HG03139 (cell line): Measurements from ENCODE around the gene SPATS2L.
"Not testable (repeated sequence)": the region's sequence is repeated elsewhere in the genome, so short reads cannot be mapped to it uniquely, and the experiment has no call there.

Experiments used
- ATAC-seq: cut with Tn5 transposase; IDR thresholded peaks from one replicate; pipeline ENCODE4 v1.9.1; 2021; ENCODE audit not compliant: unreplicated experiment

Gene SPATS2L

DNA sequence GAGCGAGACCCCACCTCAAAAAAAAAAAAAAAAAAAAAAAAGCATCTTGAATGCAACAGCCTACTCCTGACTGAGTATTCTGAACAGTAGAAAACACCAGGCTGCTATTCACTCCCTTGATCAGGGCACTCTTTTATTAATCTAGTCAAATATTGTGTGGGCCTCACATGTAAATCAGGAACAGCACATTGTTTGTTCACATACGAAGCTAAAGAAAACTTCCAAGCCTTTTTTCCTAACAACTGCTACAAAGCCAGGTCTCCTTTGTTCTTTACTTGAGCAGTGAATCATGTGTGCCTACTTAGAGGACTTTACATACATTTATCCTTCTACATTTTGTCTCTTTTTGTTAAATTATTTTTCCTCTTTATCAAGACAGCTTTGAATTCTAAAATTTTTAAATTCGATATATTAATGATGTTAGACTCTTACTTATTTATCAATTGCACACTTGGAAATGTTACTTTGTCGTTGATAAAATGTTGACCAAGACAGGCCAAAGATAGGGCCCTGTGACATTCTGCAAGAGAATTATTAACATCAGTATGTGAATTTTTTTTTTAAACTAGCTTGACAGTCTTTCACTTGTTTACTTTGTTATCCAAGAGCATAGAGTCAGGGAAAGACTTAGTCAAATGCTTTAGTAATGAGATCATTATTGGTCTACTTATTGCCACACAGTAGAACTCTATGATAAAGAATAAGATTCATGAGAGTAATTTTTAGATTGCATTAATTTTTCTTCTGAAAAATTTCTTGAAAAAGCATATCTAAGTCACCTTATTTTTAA, 13.2 kb downstream of the SPATS2L start:
- no peak for ATAC-seq

DNA sequence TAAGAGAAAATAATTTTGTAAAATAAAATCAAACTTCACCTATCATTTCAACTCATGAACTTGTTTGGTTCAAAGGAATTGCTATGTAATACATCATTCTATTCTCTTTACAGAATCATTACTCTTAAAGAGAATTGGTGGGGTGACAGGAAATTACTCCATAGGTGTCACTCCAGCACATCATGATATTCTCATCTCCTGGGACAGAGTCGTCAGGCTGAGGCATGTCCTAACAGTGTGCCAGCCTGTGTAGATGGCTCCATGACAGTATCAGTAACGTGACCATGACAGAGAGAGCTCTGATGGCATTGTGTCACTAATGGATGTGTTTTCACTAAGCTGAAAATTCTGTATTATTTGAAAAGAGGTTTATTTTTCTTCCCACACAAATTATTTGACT, 13.9 kb downstream of the SPATS2L start:
- no peak for ATAC-seq

DNA sequence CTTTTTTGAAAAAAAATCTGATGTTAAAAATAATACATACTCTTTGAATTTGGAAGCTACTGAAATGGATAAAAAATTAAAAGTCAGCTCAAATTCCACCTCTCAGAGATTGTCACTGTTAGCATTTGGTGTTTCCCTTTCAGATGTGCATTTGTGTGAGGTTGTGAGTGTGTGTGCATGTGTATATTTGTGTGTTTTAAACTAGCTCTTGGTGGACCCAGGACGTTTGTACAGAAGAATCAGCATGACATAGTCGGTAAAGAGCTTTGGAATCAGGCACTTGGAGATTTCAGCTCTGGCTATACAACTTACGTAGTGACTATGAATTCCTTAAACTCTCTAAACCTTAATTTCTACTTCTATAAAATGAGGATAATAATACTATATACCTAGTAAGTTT, 14.5 kb downstream of the SPATS2L start:
- ATAC-seq, result no peak

DNA sequence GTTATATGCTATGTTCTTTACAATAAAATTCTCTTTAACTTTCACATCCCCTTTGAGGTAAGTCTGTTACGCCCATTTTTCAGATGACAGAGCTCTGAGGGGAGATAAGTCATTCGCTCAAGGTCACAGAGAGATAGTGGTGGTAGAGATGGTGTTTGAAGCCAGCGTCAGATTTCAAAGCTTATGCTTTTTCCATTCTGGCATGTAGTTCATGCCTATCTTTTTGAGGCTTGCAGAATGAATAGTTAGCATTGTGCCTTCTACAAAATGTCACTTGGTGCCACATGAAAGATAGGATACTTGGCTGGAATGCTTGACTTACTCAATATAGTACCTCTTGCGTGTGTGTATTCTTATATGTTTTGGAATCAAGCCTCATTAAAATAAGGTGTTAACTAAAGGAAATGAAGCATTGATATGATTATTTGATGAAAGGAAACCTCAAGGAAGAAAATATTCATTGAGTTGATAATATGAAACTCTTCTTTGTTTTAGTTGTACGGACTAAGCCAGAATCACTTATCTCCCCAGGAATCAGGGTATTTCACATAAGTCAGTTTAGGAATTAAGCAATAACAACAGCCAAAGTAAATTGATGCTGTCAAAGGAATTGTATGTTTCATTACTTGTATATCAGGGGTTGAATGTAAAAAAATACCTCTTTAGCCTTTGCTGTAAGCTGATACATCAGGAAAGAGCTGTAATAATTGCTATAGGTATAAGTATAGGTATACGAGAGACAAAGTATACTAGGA, 15.5 kb downstream of the SPATS2L start:
- no peak for ATAC-seq

DNA sequence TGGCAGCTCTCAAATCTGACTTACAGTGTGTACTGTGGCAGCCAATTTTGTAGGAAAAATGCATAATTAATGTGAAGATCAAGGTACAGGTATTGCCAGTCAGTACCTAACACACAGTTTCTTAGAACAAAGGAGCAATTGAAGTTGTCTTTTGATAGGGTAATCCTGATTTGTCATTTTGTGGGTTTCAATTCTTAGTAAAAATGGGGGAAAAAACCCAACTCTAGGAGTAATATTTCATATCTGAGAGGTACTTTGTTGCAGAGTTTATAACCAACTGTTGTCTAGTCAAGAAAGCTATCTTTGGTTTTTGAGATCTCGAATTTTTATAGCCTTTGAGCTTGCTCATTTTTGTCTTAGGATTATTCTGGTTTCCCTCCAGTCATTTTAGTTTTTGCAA, 16.1 kb downstream of the SPATS2L start:
- no peak for ATAC-seq

DNA sequence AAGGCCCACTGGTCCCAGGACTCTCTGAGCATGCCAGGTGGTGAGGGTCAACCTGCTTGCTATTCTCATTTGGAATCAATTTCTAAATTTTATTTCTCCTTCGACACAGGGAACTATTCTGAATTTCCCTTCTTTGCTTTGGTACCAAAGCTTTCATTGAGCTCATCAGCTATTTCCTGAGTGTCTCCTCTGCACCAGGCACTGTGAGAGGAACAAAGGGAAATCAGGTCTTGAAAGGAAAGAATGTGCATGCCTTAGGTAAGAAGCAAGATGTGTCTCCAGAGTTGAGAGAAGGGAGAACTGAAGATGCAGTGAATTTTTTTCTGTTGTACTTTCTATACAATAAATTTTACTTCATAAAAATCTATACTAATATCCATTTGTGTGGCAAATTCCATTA, 17.9 kb downstream of the SPATS2L start:
- ATAC-seq, result no peak

DNA sequence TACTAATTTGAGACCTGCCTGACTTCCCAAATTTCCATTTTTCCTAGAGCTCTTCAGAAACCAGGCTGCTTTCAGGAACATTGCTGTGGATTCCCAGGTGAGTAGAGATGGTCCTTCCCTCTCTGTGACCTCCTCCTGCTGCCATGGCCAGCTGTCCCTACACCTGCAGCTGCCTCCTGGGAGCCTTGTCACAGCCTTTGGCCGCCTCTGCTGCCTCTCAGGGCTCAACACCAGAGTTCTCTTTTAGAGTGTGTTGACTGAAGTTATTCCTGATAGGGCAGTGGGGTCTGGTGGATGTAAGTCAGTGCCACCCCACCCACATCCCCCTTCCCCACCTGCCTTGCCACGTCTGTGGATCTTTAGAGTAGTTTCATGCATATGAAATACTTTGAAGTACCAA, 22.9 kb downstream of the SPATS2L start:
- no peak for ATAC-seq

DNA sequence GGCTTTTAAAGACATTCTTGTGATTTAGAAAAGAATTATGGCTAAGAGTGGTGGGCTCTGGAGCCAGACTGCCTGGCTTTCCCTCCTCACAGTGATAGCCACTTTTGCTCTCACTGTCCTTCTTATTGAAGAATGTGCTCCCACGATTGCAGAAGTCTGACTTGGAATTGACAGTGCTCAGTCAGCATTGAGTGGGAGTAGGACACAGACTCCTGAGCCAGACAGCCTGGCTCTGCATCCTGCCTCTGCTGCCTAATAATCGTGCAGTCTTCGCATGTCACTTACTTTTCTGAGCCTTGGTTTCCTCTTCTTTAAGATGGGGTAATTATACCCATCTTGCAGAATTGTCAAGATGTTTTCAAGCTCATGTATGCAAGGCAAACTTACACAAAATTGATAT, 23.3 kb downstream of the SPATS2L start:
- ATAC-seq, result no peak

DNA sequence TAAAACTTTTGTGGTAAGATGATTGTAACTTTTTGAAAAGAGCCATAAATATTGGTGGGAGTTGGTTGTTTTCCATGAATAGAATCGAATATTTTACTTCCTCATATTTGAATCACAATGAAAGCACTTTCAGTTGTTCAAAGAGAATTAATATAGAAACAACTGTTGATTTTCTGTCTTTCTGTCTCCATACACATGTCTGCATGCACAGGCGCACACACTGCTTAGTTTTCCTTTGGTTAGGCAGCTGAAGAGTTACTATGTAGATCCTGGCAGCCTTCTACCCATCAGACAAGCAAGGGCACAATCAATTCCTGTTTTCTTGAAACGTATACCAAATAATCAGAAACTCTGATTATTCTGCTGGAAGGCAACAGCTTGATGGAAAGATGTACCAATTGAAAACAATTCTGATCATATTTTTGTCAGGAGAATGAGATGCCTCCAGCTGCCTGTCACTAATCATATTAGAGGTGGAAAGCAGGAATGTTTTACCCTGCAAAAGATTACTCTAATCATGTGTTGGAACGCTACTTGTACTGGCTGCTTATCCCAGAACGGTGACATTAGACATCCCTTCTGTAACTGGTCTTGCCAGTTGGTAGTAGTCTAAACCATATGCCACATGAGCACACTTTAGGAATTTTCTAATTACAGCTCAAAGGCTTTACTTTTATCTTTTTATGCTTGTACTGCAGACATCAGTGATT, 24.0 kb downstream of the SPATS2L start:
- no peak for ATAC-seq

DNA sequence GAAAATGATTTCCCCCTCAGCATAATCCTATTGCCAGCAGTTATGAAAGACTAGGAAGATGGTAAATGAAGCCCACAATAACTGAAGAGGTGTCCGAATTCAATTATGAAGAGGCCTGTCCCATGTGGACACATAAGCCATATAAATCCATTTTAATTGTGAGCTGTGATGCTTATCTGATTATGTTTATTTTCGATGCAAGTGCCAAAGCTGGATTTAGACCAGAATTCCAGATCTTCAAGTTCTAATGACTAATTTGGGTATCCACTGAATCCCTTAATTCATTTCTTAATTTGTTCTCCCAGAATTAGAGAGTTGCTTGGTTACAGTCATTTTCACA, 24.5 kb downstream of the SPATS2L start:
- no peak for ATAC-seq

DNA sequence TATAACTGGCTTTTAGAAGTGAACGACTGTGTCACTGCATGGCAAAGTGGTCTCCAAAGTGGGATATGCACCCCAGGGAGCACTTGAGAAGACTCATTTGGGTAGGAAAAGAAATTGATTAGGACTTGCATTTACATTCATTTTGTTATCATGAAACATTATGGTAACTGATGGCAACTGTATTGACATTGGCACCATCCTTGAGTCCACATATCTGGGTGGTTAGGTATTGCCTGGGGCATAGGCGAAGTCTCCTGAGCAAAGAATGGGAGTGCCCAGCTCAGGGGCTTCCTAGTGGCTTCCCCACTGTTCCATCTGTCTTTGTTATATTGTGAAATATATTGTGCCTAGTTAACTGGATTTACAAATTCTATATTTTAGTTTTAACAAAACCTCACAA, 29.2 kb downstream of the SPATS2L start:
- ATAC-seq, result no peak

DNA sequence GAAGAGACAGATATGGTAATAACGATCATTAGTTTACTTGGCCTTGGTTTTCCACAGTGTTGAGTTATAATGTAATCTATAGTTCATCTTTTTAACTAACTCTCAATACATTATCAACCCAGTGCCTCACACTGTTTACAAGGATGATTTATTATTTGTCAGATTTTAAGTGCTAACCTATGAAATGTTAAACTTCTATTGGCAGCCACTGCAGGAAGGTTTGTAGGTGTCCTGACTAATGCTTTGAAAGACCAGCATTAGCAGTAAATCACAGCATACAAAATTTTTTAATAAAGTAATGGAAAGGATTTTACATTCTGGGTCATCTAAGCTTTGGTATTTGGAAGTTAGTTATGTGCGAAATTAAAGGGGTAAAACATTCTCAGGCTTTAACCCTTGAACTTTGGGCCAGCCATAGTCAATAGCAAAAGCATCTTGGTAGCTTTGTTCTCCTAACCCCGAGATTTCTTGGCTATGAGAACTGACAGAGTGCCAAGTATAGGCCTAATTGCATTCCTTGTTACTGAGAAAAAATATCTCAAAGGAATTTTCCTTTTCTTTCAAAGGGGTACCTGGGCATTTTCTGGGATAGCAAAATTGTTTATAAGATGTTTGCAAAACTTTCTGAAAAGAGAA, 30.6 kb downstream of the SPATS2L start:
- ATAC-seq, result no peak

DNA sequence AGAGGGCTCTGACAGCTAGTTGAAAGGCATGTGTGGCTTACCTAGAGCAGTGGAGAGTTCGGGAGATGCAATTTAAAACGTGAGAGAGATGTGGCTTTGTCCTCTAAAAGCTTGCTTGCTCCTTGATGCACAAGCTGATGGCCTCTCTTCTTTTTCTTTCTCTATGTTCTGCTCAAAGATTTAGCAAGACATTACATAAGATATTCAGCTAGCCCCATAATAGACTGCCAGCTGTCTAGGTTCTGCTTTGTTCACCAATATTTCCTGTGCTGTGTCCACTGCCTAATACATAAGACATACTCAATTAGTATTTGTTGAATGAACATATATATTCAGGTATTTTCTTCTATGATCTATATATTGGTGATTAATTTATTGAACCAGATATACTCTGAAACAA, 31.1 kb downstream of the SPATS2L start:
- no peak for ATAC-seq

DNA sequence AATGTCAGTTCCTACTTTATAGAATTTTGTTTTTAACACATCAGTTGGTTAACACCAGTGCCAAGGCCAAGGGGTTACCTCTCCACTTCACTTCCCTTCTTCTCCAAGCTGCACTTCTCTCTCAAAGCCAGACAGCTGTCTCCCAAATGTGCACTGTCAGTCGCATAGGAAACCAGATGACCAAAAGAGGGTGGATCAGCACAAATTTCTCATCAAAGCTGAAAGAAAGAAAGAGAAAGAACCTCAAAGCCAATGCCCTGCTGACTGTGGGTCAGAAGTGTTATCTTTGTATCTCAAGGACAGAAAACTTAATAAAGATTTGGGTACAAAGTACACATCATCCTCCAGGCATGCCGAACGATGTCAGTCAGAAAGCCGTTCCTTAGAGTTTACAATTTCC, 32.2 kb downstream of the SPATS2L start:
- ATAC-seq, result no peak

DNA sequence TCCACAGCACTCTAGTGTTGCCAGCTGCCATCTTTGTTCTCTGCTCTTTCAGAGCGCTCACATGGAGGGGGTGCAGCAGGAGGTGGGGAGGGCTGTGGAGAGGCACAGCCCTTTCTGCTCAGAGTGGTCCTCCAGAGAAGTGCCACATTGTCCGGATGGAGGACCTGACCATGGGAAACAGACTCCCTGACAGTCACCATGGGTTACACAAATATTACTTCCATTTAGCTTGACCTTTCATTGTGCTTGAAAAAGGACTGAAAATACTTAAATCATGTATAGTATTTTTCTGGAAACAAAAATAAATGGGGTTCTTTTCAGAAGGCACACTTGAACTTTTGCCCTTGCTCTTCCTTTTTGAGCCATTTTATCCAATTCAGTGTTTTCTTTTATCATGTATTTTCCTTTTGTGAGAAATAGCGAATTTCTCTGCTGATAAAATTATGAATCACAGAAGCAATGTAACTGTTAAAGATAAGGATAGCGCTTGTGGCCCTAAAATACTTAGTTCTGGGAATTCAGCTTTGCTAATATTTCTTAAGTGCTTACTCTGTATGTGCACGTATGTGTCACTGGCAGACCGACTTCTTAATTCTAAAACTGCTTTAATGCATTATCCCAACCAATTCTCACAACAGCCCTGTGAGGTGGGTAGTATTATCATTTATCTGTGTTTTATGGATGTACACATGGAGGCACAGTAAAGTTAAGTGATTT, 34.2 kb downstream of the SPATS2L start:
- no peak for ATAC-seq

DNA sequence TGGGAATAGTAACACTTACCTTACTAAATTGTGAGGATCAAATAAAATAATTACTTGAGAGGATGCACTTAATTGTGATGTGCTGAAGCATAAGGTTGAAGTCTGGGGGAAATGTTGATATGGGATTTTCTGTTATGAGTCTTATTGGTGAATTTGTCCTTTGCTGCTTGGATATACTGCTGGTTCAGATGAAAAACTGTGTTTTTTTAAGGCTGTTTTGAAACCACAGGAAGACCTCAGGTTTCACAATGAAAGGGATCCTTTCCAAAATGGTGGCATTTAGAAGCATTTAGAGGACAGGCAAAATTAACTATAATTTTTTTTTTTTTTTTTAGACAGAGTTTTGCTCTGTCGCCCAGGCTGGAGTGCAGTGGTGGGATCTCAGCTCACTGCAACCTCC, 34.9 kb downstream of the SPATS2L start:
- no peak for ATAC-seq

DNA sequence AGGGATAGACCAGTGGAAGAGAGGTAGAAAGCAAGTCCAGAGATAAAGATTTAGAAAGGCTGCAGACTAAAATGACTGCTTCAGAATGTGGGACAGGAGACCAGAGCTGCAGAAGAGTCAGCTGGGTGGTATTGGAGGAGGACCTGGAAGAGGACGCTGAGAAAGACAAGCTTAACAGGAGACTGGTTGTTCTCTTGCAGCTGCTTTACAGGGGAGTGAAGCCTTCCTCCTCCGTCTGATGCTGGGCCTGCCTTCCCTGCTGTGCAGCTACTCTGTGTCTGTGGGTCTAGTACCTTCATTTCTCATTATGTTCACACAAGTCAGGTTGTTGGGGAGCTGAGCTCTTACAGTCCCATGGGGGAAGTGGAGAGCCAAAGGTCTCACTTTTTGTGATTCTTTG, 35.7 kb downstream of the SPATS2L start:
- ATAC-seq, result no peak

DNA sequence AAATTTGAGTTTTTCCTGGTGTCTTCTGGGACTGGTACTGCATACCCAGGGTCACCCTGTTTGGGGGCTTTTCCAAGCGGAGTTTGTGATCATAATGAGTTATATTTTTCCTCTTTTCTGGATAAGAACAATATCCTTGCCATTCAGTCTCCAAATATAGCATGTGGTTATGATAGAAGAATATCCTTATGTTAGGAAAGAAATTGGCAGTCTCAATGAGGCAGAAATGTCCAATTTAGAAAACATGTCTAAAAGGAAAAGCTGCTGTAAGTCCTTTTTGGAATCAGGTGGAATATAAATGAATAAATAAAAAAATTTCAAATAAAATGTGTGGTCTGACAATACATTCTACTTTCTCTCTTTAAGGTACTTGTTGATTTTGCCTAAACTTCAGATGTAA, 36.2 kb downstream of the SPATS2L start:
- ATAC-seq, result no peak

DNA sequence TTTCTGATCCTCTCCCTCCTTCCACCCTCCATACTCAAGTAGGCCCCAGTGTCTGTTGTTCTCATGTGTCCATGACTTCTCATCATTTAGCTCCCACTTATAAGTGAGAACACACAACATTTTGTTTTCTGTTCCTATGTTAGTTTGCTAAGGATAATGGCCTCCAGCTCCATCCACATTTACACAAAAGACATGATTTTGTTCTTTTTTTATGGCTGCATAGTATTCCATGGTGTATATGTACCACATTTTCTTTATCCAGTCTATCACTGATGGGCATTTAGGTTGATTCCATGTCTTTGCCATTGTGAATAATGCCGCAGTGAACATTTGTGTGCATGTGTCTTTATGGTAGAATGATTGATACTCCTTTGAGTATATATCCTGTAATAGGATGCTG, 37.7 kb downstream of the SPATS2L start:
- ATAC-seq, result not testable (repeated sequence)

DNA sequence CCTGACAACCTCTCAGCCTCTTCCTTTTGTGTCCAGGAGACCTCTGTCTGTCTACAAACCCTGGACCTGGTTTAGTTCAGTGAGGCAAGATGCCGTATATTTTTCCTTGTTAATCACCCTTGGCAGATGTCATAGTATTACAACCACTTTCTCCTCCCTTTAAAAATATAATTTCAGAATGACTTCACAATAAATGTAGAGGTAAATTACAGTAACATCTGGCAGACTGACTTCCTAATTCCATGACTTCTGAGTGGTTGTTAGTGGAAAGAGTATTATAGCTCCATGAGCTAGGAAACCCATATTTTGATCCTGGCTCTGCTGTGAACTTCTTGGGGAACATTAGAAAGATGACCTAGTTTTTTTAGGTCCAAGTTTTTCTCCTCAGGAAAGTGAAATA, 39.5 kb downstream of the SPATS2L start:
- no peak for ATAC-seq

DNA sequence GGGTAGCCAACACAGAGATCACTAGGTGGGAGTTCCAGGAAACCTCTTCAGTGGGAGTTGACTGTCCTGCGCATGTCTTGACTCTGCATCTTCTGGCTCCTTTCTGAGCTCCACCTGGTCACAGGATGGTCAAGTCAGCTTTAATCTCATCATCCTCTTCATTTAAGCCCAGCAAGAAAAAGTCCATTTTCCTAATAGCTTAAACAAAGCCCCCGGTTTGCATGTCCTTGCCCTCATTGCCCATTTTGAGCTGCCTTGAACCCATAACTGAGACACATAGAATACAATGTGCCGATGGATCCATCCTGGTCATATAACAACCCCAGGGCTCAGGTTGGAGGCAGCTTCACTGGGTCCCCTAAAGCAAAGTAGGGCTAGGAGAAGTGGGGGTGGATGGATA, 40.8 kb downstream of the SPATS2L start:
- ATAC-seq, result no peak
